BLaER1 (cell line): ENCODE results near the gene PCSK5.

Experiments
- H3K27ac ChIP-seq: shearing (Covaris generic); formaldehyde crosslinking; 2 replicates; pipeline ENCODE4 v1.8.1; 2022
- H3K27me3 ChIP-seq: shearing (Covaris generic); formaldehyde crosslinking; 2 replicates; pipeline ENCODE4 v1.8.1; 2022
- H3K36me3 ChIP-seq: shearing (Covaris generic); formaldehyde crosslinking; 2 replicates; pipeline ENCODE4 v1.8.1; 2022
- H3K4me1 ChIP-seq: shearing (Covaris generic); formaldehyde crosslinking; 2 replicates; pipeline ENCODE4 v1.8.1; 2022
- H3K4me2 ChIP-seq: shearing (Covaris generic); formaldehyde crosslinking; 2 replicates; pipeline ENCODE4 v1.8.1; 2022
- H3K4me3 ChIP-seq: shearing (Covaris generic); formaldehyde crosslinking; 2 replicates; pipeline ENCODE4 v1.8.1; 2022
- H3K9ac ChIP-seq: shearing (Covaris generic); formaldehyde crosslinking; 2 replicates; pipeline ENCODE4 v1.8.1; 2022
- H3K9me3 ChIP-seq: shearing (Covaris generic); formaldehyde crosslinking; 2 replicates; pipeline ENCODE4 v1.8.1; 2022
- H4K20me1 ChIP-seq: shearing (Covaris generic); formaldehyde crosslinking; 2 replicates; pipeline ENCODE4 v1.8.1; 2022
- Cebpa-rat ChIP-seq: shearing (Covaris generic); IDR thresholded peaks from 2 replicates; pipeline ENCODE4 v1.8.1; 2022

PCSK5 gene

DNA sequence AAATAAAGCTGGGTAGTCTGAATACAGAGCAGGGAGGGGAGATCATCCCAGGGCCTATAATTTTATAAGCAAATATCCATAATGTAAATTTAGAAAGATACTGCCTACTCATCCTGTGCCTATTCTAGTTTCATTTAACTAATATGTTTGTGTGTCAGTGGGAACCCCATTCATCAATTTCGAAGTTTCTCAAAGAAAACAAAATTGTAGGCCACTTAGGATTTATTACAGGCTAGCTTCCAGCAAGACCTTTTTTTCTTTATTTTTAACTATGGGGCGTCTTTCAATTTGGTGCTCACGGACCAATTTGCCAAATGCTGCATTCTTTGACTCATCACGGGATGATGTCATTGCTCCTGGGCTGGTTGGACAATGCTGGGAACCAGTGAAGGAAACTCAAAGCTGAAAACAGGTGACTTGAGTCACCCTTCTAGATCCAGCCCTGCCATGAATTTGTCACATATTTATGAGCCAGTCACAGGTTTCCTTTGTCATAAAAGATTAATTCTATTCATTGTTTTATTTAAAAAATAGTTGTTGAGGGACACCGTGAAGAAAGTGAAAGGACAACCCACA lies 13.4 kb downstream of the PCSK5 start:
- H3K27me3 ChIP-seq = no peaks in the 10 kb centered on the region
- no peak overlapping the region for H3K9ac ChIP-seq
- no peak overlapping the region for H3K4me2 ChIP-seq
- no peaks in the 10 kb centered on the region for H3K36me3 ChIP-seq
- no peak for TF ChIP-seq Cebpa-rat
- H4K20me1 ChIP-seq = no peaks in the 10 kb centered on the region
- H3K9me3 ChIP-seq = no peaks in the 10 kb centered on the region
- H3K27ac ChIP-seq = no peak overlapping the region
- no peak overlapping the region for H3K4me3 ChIP-seq
- no peaks in the 10 kb centered on the region for H3K4me1 ChIP-seq

DNA sequence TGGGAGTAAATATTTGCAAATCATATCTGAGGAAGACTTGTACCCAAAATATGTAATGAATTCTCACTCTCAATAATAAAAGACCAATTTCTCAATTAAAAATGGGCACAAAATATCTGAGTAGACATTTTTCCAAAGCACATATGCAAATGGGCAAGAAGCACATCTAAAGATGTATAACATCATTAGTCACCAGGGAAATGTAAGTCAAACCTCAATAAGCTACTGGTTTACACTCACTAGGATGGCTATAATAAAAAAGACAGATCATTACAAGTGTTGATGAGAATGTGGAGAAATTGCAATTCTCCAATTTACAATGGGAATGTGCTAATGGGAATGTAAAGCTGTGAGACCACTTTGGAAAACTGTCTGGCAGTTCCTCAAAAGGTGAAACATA lies 13.9 kb downstream of the PCSK5 start:
- H3K36me3 ChIP-seq = no peaks in the 10 kb centered on the region
- no peak overlapping the region for H3K27ac ChIP-seq
- H3K4me3 ChIP-seq = no peak overlapping the region
- no peak overlapping the region for H3K4me2 ChIP-seq
- TF ChIP-seq Cebpa-rat = no peak
- no peaks in the 10 kb centered on the region for H4K20me1 ChIP-seq
- no peaks in the 10 kb centered on the region for H3K27me3 ChIP-seq
- no peaks in the 10 kb centered on the region for H3K9me3 ChIP-seq
- no peak overlapping the region for H3K9ac ChIP-seq
- H3K4me1 ChIP-seq = no peaks in the 10 kb centered on the region

DNA sequence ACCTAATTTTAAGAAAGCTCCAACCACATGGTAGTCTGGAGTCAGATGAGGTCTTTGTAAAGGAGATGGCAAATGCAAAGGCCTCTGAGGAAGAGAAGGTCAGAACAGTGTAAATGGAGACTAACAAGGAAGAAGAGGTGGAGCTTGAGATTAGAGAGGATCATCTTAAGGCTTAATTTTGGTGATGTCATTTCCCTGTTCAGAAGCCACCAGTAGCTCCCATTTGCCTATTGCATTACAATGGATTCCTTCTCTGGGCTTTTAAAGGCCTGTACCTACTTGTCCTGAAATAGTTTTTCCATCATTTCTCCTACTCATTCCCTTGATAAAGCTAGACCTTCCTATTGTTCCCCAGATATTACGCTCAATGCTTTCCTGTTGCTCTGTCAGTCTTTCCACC lies 16.1 kb downstream of the PCSK5 start:
- H3K4me2 ChIP-seq = no peak overlapping the region
- TF ChIP-seq Cebpa-rat = no peak
- no peaks in the 10 kb centered on the region for H3K27me3 ChIP-seq
- no peaks in the 10 kb centered on the region for H3K9me3 ChIP-seq
- no peak overlapping the region for H3K9ac ChIP-seq
- no peaks in the 10 kb centered on the region for H3K36me3 ChIP-seq
- H4K20me1 ChIP-seq = no peaks in the 10 kb centered on the region
- no peak overlapping the region for H3K4me3 ChIP-seq
- no peaks in the 10 kb centered on the region for H3K4me1 ChIP-seq
- H3K27ac ChIP-seq = no peak overlapping the region

DNA sequence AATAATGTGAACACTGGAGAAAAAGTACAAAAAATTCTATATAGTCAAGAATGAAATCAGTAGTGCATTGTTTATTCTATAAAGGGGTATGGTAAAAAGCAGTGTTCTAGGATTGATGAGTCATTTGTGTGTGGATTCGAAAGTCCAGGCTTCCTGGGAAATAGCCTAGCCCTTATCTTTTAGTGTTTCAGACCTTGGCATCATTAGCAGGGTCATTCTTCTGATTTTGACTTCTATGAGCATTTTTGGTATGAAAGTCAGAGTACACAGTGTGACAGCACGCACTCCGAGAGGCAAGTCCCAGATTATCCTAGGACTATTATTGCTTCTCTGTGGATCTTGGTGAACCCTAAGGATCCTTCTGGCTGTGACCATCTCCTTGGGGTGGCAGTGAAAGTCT lies 16.9 kb downstream of the PCSK5 start:
- Histone ChIP-seq H3K36me3 (no peaks in the 10 kb centered on the region), H3K9me3 (no peaks in the 10 kb centered on the region), H3K4me2 (no peak overlapping the region), H3K27me3 (no peaks in the 10 kb centered on the region), H3K4me3 (no peak overlapping the region), H3K27ac (no peak overlapping the region), H4K20me1 (no peaks in the 10 kb centered on the region), H3K4me1 (no peaks in the 10 kb centered on the region), H3K9ac (no peak overlapping the region)
- no peak for TF ChIP-seq Cebpa-rat

DNA sequence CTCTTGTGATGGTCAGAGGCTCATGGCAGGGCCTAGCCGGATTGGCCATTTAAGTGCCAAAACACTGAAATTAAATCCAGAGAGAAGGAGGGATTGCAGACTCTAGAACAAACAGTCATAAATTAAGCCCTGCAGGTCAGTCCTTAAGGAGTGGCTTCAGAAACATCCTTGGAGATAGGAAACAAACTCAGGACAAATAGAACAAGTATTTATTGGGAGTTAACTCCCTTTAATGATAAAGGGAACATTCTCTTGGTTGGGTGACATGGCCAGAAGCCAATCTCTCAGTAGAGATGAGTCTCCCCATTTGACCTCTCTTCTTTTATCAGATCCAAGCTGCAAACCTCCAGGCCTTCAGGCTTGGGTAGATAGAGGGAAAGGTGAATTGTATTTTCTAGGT lies 17.4 kb downstream of the PCSK5 start:
- H3K9me3 ChIP-seq = no peaks in the 10 kb centered on the region
- no peaks in the 10 kb centered on the region for H3K4me1 ChIP-seq
- no peak overlapping the region for H3K27ac ChIP-seq
- H4K20me1 ChIP-seq = no peaks in the 10 kb centered on the region
- no peak overlapping the region for H3K9ac ChIP-seq
- no peak overlapping the region for H3K4me3 ChIP-seq
- no peaks in the 10 kb centered on the region for H3K27me3 ChIP-seq
- H3K4me2 ChIP-seq = no peak overlapping the region
- no peaks in the 10 kb centered on the region for H3K36me3 ChIP-seq
- TF ChIP-seq Cebpa-rat = no peak

DNA sequence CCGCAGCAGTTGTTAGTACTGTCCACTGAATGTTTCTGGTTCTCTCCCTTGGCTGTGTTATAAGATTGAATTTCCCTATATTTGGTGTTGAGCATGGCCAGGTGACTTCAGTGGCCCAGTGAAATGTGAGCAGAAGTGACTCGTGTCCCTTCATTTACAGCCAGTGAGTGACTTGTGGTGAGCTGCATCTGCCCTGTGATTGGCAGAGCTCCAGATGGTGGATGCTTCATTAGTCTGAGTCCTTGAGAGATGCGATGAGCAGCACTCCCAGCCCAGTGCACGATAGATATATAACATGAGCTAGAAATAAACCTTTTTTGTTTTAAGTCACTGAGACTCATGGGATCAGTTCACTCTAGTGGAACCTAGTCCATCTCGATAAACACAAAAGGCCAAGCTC lies 19.3 kb downstream of the PCSK5 start:
- Histone ChIP-seq H3K4me2 (no peak overlapping the region), H4K20me1 (no peaks in the 10 kb centered on the region)
- TF ChIP-seq Cebpa-rat = no peak

DNA sequence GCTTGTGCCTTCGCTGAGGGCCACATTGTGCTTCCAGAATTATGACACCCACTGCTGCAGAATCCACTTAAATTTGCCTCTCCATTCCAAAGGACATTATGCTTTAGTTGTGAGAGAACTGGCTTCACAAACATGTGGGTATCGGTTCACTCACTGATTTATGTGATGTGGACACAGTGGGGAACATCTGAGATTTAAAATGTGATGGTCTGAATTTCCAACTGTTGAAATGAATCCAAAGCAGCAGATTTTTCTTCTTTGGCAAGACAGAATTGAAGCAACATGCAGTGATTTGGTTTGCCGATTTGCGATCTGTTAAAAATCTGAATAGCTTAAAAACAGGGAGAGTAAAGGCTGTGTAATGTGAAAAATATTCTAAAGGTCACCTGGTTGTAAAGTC lies 20.3 kb downstream of the PCSK5 start:
- H3K36me3 ChIP-seq = no peaks in the 10 kb centered on the region
- no peaks in the 10 kb centered on the region for H3K4me1 ChIP-seq
- no peak overlapping the region for H3K4me2 ChIP-seq
- H3K4me3 ChIP-seq = no peak overlapping the region
- H4K20me1 ChIP-seq = no peaks in the 10 kb centered on the region
- no peak overlapping the region for H3K9ac ChIP-seq
- no peaks in the 10 kb centered on the region for H3K9me3 ChIP-seq
- H3K27me3 ChIP-seq = no peaks in the 10 kb centered on the region
- no peak overlapping the region for H3K27ac ChIP-seq
- TF ChIP-seq Cebpa-rat = no peak

More for the DNA sequence above, 19.3 kb downstream of the PCSK5 start:
- H3K9me3 ChIP-seq = no peaks in the 10 kb centered on the region
- H3K4me1 ChIP-seq = no peaks in the 10 kb centered on the region
- H3K9ac ChIP-seq = no peak overlapping the region
- no peak overlapping the region for H3K4me3 ChIP-seq
- no peak overlapping the region for H3K27ac ChIP-seq
- H3K27me3 ChIP-seq = no peaks in the 10 kb centered on the region
- H3K36me3 ChIP-seq = no peaks in the 10 kb centered on the region

DNA sequence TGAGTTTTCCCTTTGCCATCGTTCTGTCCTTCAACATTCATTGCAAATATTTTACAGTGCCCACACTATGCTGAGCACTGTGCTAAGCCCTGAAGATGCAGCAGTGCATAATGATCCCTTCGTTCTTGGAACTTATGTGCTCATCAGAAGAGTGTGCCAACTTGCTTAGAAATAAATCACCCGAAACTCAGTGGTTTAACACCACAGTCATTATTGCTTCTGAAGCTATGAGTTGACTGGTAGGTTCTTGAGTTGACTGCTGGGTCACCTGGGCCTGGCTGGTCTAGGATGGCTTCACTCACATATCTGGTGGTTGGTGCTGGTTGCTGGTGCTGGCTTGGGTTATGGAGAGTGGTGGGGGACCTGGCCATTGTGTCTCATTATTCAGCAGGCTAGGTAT lies 20.9 kb downstream of the PCSK5 start:
- H3K4me3 ChIP-seq = no peak overlapping the region
- no peaks in the 10 kb centered on the region for H3K9me3 ChIP-seq
- no peak overlapping the region for H3K27ac ChIP-seq
- H3K9ac ChIP-seq = no peak overlapping the region
- TF ChIP-seq Cebpa-rat = no peak
- H3K4me2 ChIP-seq = no peak overlapping the region
- H3K36me3 ChIP-seq = no peaks in the 10 kb centered on the region
- H4K20me1 ChIP-seq = no peaks in the 10 kb centered on the region
- no peaks in the 10 kb centered on the region for H3K27me3 ChIP-seq
- no peaks in the 10 kb centered on the region for H3K4me1 ChIP-seq

DNA sequence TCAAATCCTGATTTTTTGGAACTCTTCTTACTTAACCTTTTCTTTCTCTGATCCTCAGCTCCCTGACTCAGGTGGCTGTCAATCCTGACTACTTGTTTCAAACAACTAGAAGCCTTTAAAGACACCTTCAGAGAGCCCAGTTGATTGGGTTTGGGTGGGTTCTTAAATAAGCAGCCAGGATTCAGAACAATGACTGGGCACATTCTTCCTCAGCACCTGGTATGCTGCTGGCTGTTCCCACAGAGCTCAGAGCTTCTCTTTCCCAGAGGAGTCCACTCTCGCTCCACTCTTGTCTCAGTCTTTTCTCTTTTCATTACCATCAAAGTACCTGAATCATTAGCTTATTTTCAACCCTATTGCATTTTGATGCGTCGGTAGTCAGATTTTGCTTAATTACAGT lies 22.5 kb downstream of the PCSK5 start:
- Histone ChIP-seq H3K4me3 (no peak overlapping the region), H4K20me1 (no peaks in the 10 kb centered on the region), H3K27me3 (no peaks in the 10 kb centered on the region), H3K36me3 (no peaks in the 10 kb centered on the region), H3K27ac (no peak overlapping the region), H3K9ac (no peak overlapping the region), H3K4me1 (no peaks in the 10 kb centered on the region), H3K4me2 (no peak overlapping the region), H3K9me3 (no peaks in the 10 kb centered on the region)
- TF ChIP-seq Cebpa-rat = no peak

DNA sequence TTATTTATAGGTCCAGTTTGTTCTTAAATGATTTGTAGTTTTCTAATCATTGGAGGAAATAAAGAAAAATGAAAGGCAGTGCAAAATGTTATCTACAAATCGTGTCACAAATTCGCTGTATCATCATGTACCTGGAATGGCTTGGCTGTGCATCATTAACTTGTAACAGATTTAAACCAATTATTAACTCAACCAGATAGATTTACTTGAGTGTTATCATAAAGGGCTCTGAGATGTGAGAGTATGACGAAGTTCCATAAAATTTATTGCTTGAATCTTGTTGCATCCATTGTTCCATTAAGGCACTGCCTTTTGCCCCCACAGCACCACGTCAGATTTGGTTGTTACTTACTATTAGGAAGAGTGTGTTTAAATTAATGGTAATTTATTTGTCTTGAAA lies 23.5 kb downstream of the PCSK5 start:
- H3K4me1 ChIP-seq = no peaks in the 10 kb centered on the region
- H3K27ac ChIP-seq = no peak overlapping the region
- TF ChIP-seq Cebpa-rat = no peak
- H4K20me1 ChIP-seq = no peaks in the 10 kb centered on the region
- no peaks in the 10 kb centered on the region for H3K9me3 ChIP-seq
- no peak overlapping the region for H3K9ac ChIP-seq
- H3K4me2 ChIP-seq = no peak overlapping the region
- no peaks in the 10 kb centered on the region for H3K36me3 ChIP-seq
- no peaks in the 10 kb centered on the region for H3K27me3 ChIP-seq
- H3K4me3 ChIP-seq = no peak overlapping the region

DNA sequence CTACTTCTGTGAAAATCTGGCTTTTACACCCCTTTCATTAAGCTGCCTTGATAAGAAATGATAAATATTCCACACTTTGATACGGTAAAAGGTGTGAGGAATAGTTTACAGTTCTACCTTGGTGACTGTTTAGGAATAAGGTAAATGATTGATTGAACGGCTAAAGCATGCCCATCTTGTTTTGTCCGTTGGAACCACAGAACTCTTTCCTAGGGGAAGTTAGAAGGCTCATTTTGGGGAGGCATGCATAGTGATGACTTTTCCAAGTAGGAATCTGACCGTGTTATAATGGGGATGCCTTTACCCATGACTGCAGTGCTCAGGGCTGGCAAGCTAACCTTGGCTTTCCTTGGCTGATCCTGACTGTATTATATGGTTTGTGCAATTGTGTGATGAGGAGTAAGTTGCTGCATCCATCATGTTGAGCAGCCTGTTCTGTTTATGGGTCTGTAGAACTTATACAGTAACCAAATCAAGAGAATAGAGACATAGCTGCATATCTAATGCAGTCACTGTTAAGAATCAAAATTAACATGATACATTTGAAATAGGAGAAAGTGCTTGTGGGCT lies 24.5 kb downstream of the PCSK5 start:
- Histone ChIP-seq H3K9me3 (no peaks in the 10 kb centered on the region), H3K27ac (no peak overlapping the region), H3K27me3 (no peaks in the 10 kb centered on the region), H3K9ac (no peak overlapping the region), H3K36me3 (no peaks in the 10 kb centered on the region), H4K20me1 (no peaks in the 10 kb centered on the region), H3K4me1 (no peaks in the 10 kb centered on the region), H3K4me3 (no peak overlapping the region), H3K4me2 (no peak overlapping the region)
- TF ChIP-seq Cebpa-rat = no peak
